Neutrophil (primary cell): Measurements from ENCODE around the gene DBN1.

Experiments
- H3K27ac ChIP-seq: fragments of 200-600 bp; sonication (generic); 2 replicates; pipeline ENCODE4 v1.5.1; 2016; ENCODE audit warnings: mild to moderate bottlenecking, moderate library complexity
- H3K27me3 ChIP-seq: fragments of 200-600 bp; sonication (generic); 2 replicates; pipeline ENCODE4 v1.6.0; 2016; ENCODE audit warnings: mild to moderate bottlenecking
- H3K36me3 ChIP-seq: fragments of 200-600 bp; sonication (generic); 2 replicates; pipeline ENCODE4 v1.5.1; 2017
- H3K4me1 ChIP-seq, 2 experiments: fragments of 200-600 bp in 1 of 2; sonication (generic) in 1 of 2; 1 replicate in 1 of 2; 2 replicates in 1 of 2; pipeline versions ENCODE4 v1.5.1 to v1.6.1; 2013 to 2016; ENCODE audit warnings: low read depth in 1 of 2, low read length in 1 of 2, mild to moderate bottlenecking in 1 of 2, moderate library complexity in 1 of 2; ENCODE audit not compliant: control insufficient read depth in 1 of 2, insufficient read depth in 1 of 2
- H3K4me3 ChIP-seq, 2 experiments: fragments of 200-600 bp in 1 of 2; sonication (generic) in 1 of 2; 1 replicate in 1 of 2; 2 replicates in 1 of 2; pipeline ENCODE4 v1.5.1; 2013 to 2016; ENCODE audit warnings: low read depth in 1 of 2, low read length in 1 of 2, mild to moderate bottlenecking in 1 of 2, moderate library complexity in 1 of 2
- H3K9me3 ChIP-seq: fragments of 200-600 bp; sonication (generic); 2 replicates; pipeline ENCODE4 v1.5.1; 2016
- TF ChIP-seq, protein P1 (sequence below): fragments of 200-600 bp; sonication (generic); IDR thresholded peaks from 2 replicates; pipeline ENCODE4 v1.5.1; 2016; ENCODE audit warnings: antibody characterized with exemption

Gene DBN1

GRCh38 chr5:177431317-177432142 lies 41.9 kb downstream of the DBN1 start:
- Histone ChIP-seq H3K27me3 (no peaks in the 10 kb centered on the region), H3K36me3 (peaks cover 65% of the 10 kb centered on the region), H3K4me3 (peak overlapping the region; percentile 88 to 97), H3K9me3 (no peaks in the 10 kb centered on the region), H3K27ac (peak overlapping the region; percentile 98), H3K4me1 (peaks cover 86 to 89% of the 10 kb centered on the region in 2 experiments)
- TF ChIP-seq, protein P1, sequence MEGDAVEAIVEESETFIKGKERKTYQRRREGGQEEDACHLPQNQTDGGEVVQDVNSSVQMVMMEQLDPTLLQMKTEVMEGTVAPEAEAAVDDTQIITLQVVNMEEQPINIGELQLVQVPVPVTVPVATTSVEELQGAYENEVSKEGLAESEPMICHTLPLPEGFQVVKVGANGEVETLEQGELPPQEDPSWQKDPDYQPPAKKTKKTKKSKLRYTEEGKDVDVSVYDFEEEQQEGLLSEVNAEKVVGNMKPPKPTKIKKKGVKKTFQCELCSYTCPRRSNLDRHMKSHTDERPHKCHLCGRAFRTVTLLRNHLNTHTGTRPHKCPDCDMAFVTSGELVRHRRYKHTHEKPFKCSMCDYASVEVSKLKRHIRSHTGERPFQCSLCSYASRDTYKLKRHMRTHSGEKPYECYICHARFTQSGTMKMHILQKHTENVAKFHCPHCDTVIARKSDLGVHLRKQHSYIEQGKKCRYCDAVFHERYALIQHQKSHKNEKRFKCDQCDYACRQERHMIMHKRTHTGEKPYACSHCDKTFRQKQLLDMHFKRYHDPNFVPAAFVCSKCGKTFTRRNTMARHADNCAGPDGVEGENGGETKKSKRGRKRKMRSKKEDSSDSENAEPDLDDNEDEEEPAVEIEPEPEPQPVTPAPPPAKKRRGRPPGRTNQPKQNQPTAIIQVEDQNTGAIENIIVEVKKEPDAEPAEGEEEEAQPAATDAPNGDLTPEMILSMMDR = peak; percentile 49

DNA sequence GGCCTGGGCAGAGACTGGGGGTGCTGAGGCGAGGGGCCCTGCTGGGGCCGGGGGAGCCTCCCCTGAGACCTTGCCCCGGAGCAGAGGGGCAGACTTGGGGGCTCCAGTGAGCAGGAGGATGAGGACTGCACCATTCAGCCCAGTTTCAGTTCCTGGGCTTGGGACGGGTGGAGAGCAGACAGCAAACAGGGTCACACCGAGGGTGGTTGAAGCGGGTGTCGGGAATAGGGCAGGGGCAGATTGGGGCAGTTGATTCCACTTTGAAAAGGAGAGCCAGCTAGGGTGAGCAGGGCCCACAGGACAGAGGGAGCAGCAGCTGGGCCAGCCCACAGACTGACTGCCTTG lies 42.5 kb downstream of the DBN1 start:
- peak overlapping the region; percentile 88 to 97 for H3K4me3 ChIP-seq
- H3K36me3 ChIP-seq = peaks cover 59% of the 10 kb centered on the region
- H3K27me3 ChIP-seq = no peaks in the 10 kb centered on the region
- peak overlapping the region; percentile 98 for H3K27ac ChIP-seq
- TF ChIP-seq, protein P1 = no peak
- H3K9me3 ChIP-seq = no peaks in the 10 kb centered on the region
- peaks cover 82 to 85% of the 10 kb centered on the region in 2 experiments for H3K4me1 ChIP-seq

DNA sequence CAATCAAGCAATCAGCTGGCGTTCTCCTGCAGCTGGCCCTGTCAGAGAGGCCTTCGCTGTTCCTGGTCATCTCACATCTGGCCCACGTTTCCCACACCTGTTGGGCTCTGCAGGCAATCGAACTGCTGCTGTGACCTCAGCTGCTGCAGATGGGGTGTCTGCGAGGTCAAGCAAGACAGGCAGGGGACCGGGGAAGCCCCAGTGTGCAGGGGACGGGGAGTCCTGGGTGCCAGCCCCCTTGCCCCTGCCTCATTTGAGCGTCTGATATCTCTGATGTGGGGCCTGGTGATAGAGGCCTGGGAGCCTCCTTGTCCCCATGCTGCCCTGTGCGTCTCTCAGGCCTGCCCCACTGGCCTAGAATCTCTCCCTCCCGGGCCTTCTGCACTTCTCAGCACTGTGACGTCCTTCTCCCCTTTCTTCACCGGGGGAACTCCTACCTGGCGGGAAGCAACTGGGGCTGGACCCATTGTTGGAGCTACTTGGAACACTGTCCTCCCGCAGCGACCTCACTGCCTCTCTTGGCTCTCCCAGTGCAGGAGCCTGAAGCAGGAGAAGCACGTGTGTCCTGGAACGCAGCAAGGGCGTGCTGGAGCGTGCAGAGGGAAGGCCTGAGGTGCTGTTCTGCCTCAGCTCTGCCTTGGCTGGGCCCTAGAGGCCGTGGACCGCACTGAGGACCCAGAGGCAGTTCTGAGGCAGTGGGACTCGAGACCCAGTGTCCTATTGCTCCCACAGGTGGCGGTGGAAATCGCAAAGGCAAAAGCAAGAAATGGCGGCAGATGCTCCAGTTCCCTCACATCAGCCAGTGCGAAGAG lies 43.1 kb downstream of the DBN1 start:
- TF ChIP-seq, protein P1 = no peak

DNA sequence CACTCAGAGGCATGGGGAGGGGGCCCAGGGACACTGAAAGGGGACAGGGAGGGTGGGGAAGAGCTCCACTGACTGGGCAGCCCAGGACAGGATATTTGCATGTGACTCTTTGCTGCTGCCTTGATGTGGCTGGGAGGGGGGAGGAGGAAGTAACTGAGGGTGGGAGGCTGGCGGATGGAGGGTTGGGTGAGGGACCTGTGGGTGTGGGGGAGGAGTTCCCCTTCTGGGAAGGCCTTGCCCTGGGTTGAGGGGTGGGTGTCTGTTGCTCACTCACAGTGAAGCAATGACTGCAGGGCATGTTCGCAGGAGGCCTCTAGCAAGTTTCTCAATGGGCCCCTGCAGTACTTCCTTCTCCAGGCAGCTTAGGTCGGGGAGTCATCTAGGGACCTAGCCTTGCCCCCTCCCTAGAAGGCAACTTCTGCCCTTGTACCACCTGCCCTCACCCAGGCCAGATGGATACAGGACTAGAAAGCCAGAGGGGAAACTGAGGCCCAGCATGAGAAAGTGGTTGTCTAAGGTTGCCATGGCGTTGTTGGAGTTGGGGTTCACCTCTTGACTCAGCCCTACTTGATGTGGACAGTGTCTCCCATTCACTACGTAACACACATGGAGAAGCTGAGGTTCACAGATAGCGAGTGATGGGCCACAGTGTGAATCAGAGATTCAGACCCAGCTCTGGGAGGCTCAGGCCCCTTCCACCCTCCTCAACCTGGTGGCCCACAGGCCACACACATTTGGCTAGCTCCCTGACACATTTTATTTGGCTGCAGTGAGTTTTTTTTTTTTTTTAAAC lies 44.0 kb downstream of the DBN1 start:
- TF ChIP-seq, protein P1 = peak; percentile 61
- Histone ChIP-seq H3K36me3 (peaks cover 44% of the 10 kb centered on the region), H3K27ac (peak overlapping the region; percentile 98), H3K27me3 (no peaks in the 10 kb centered on the region), H3K9me3 (no peaks in the 10 kb centered on the region), H3K4me3 (peak overlapping the region; percentile 88 to 97), H3K4me1 (peaks cover 80 to 85% of the 10 kb centered on the region in 2 experiments)

More for the DNA sequence above, 43.1 kb downstream of the DBN1 start:
- Histone ChIP-seq H3K4me1 (peaks cover 83 to 85% of the 10 kb centered on the region in 2 experiments), H3K27ac (peak overlapping the region; percentile 98), H3K9me3 (no peaks in the 10 kb centered on the region), H3K36me3 (peaks cover 53% of the 10 kb centered on the region), H3K4me3 (peak overlapping the region; percentile 88 to 97), H3K27me3 (no peaks in the 10 kb centered on the region)

DNA sequence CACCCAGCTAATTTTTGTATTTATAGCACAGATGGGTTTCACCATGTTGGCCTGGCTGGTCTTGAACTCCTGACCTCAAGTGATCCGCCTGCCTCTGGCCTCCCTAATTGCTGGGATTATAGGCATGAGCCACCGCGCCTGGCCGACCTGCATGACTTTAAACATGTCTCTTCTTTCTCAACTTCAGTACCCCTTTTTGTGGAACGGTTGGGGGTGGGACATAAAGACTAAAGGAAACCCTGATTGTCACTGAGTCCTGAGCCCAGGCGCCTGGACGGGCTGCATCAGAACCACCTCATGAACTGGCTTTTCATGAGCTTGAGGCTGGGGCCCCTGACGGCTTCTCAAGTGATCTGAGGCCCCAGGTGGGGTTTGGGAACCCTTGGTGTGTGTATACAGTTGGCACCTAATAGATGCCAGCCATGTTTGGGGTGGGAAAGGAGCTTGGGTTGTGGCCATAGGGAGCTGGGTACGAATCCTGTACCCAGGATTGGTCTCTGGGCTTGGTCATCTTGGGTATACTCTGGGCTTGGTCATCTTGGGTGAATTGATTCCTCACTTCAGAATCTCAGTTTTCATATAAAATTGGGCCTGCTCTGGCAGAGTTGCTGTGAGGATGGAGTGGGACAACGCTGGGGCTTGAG lies 44.7 kb downstream of the DBN1 start:
- Histone ChIP-seq H3K4me3 (peak overlapping the region; percentile 88 to 97), H3K27ac (peak overlapping the region; percentile 98), H3K27me3 (no peaks in the 10 kb centered on the region), H3K36me3 (peaks cover 37% of the 10 kb centered on the region), H3K9me3 (no peaks in the 10 kb centered on the region), H3K4me1 (peaks cover 73 to 80% of the 10 kb centered on the region in 2 experiments)
- TF ChIP-seq, protein P1 = no peak
